Mucosa of descending colon (tissue), 3 donors: ENCODE data around the gene PLD1. TPM values are rescaled to one million over a fixed set of nuclear protein-coding genes. Genes with fewer than 3 reads are reported as not detected.
A peak's percentile ranks its signal among the peaks of the same experiment; 100 is the strongest.

Experiments
- ATAC-seq: fragments of 200-7000 bp; cut with Tn5 transposase; one replicate; pipeline ENCODE4 v1.9.1; 2020; ENCODE audit warnings: mild to moderate bottlenecking, moderate library complexity
- DNase-seq, 3 donors: peaks; one replicate each; pipeline ENCODE4 v3.0.0-alpha.2; 2020
- H3K36me3 ChIP-seq: fragments of 200-600 bp; one replicate; pipeline ENCODE4 v1.8.0; 2021; ENCODE audit warnings: low read depth, mild to moderate bottlenecking
- H3K4me1 ChIP-seq: fragments of 200-600 bp; one replicate; pipeline ENCODE4 v1.8.0; 2021; ENCODE audit warnings: low read depth, mild to moderate bottlenecking
- H3K4me3 ChIP-seq: fragments of 200-600 bp; one replicate; pipeline ENCODE4 v1.8.0; 2021; ENCODE audit warnings: mild to moderate bottlenecking
- H3K9me3 ChIP-seq: fragments of 200-600 bp; one replicate; pipeline ENCODE4 v1.8.0; 2021; ENCODE audit warnings: mild to moderate bottlenecking
- CTCF ChIP-seq: fragments of 200-600 bp; IDR thresholded peaks from one replicate; pipeline ENCODE4 v1.8.0; 2022; ENCODE audit warnings: antibody characterized with exemption, mild to moderate bottlenecking
- intact Hi-C, 2 donors: fragments of 100-400 bp; cut with DNase I in 1 of 2; cut with micrococcal nuclease in 1 of 2; formaldehyde crosslinking; loops; one replicate each; pipeline versions ENCODE4 v1.11.0 to v1.11.1; 2022; cut with DNase I, micrococcal nuclease
- total RNA-seq, 3 donors: library from RNA; stranded (reverse); fragmentation: NEBNext Ultra II Directional in 2 of 3; extraction: Animal tissue kit (Norgen Biotek cat#: 25700) in 2 of 3; gene quantifications; one replicate each; pipeline versions ENCODE4 v1.2.1 to v1.2.4, GENCODE V29; 2021 to 2023
- donor health status: DM: no; HTN: no; CAD: no; lungs with moderate emphysema.
- donor health status: DM: no; HTN: no; CAD: no.
- donor health status: DM: no; HTN: yes; CAD: no.

PLD1 gene
- total RNA-seq, 3 donors from 2014 or later = 46.6 to 105 (median 65.1) TPM

- intact Hi-C loops = no loop called here
- Histone ChIP-seq H3K4me3 (no peak overlapping the region), H3K9me3 (peaks cover 5% of the 10 kb centered on the region), H3K4me1 (no peaks in the 10 kb centered on the region), H3K36me3 (no peaks in the 10 kb centered on the region)
- no peak for ATAC-seq
- TF ChIP-seq CTCF = no peak
- no peak for DNase-seq
These were observed 97.9 kb downstream of the PLD1 start for GRCh38 chr3:171712171-171712938.

- DNase-seq (no peak), ATAC-seq (no peak)
- Histone ChIP-seq H3K36me3 (no peaks in the 10 kb centered on the region), H3K4me3 (no peak overlapping the region), H3K4me1 (no peaks in the 10 kb centered on the region), H3K9me3 (peaks cover 2% of the 10 kb centered on the region)
- intact Hi-C loops = no loop called here
- no peak for TF ChIP-seq CTCF
These were observed 98.7 kb downstream of the PLD1 start for GRCh38 chr3:171711461-171712170.

- no peak for TF ChIP-seq CTCF
- intact Hi-C loops = no loop called here
- Histone ChIP-seq H3K4me1 (no peaks in the 10 kb centered on the region), H3K36me3 (no peaks in the 10 kb centered on the region), H3K4me3 (no peak overlapping the region), H3K9me3 (no peaks in the 10 kb centered on the region)
- ATAC-seq (no peak), DNase-seq (no peak)
These were observed 99.9 kb downstream of the PLD1 start for GRCh38 chr3:171710359-171710758.

- ATAC-seq (no peak), DNase-seq (no peak)
- H3K9me3 ChIP-seq = peaks cover 5% of the 10 kb centered on the region
- no peak for TF ChIP-seq CTCF
- H3K4me3 ChIP-seq = no peak overlapping the region
- no peaks in the 10 kb centered on the region for H3K36me3 ChIP-seq
- intact Hi-C loops = no loop called here
- no peaks in the 10 kb centered on the region for H3K4me1 ChIP-seq
These were observed 105.5 kb downstream of the PLD1 start for GRCh38 chr3:171704814-171705213.

GRCh38 chr3:171704002-171704401, 106.3 kb downstream of the PLD1 start:
- Histone ChIP-seq H3K4me1 (no peaks in the 10 kb centered on the region), H3K36me3 (no peaks in the 10 kb centered on the region), H3K4me3 (no peak overlapping the region), H3K9me3 (peaks cover 5% of the 10 kb centered on the region)
- DNase-seq (peak in 1 of 3 donors; percentile 58), ATAC-seq (peak; percentile 72)
- intact Hi-C loops = no loop called here
- peak; percentile 21 for TF ChIP-seq CTCF
